Nucleus accumbens (tissue), 56 donors: ENCODE results near the gene DRICH1.
"Not testable (repeated sequence)": the region's sequence is repeated elsewhere in the genome, so short reads cannot be mapped to it uniquely, and the experiment has no call there.

Experiments
- DNase-seq, 56 donors: peaks; one replicate each; lab custom pipeline; 2025; lab: John Stamatoyannopoulos, UW

DRICH1 gene

DNA sequence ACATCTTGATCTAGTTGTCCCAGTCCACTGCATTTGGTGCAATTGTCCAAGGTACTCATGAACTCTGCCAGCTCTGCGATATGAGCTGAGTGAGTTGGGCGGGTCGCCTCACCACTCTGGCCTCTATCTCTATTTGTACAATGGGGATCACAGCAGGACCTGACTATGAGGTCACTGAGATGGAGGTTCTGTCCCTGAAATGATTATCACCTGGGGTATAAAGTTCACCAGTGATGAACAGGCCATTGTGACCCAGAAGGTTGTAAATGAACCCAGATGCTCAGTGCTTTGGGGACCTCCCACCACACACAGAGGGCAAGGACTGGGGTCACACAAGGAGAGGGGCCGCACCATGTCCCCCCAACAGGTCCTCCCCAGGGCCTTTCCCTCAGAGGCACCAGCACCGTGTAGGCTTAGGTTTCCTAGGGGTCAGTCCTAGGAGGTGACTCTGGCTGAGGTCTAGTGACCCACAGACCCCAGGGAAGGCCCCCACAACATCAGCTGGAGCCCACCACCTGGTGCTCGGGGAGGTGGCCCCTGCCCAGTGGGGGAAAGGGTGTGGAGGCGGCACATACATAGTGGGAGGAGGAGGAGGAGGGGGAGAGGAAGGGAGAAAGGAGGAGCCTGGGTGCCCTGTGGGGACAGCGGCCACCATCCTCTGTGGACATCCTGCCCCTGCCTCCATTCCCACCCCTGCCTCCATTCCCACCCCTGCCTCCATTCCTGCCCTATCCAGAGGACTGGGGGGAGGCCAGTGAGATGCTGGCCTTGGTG, 27.0 kb downstream of the DRICH1 start:
- no peak for DNase-seq

DNA sequence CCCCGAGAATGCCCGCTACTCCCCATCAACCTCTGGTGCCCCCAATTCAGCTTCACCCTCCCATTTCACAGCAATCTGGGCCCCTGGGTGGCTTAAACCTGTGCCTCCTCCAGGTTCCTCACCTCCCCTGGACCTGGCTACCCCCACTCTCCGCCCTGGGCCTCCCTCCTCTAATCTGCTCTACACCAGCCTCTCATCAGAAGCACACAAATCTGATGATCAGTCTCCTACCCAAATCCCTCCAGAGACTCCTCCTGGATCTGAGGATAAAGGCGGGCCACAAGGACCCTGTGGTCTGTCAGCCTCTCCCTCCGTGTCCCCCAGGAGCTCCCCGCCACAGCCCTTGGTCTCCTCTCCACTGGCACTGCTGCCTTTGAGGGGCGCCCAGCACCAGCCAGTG, 28.9 kb downstream of the DRICH1 start:
- no peak for DNase-seq

DNA sequence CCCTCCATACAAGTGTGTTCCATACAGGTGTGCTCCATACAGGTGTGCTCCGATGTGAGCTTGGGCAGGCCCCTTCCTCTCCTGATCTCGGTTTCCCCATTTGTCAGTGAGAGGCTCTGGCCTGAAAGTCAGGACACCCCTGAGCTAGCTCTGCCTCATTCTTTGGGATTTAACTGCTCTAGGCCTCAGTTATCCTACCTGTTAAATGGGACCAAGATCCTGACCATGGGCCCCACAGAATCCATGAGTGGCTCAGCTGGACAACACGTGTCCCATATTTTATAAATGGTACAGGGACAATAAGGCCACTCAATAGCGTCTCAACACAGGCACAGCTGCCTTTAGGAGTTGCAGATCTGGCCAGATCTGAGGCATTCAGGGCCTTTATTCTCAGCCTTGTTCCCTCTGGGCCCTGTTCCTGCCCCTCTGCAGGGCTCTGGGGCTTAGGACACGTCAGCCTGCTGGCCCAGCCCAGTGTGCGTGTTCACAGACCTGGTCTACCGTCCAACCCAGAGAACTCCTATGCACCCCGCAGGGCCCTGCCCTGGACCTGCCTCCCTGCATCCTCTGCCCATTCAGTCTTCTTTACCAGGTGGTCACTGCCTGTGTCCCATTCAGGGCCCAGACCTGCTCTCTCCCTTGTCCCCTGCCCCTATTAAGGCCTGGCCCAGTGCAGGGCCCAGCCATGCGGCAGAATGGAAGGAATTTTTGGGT, 33.2 kb downstream of the DRICH1 start:
- no peak for DNase-seq

DNA sequence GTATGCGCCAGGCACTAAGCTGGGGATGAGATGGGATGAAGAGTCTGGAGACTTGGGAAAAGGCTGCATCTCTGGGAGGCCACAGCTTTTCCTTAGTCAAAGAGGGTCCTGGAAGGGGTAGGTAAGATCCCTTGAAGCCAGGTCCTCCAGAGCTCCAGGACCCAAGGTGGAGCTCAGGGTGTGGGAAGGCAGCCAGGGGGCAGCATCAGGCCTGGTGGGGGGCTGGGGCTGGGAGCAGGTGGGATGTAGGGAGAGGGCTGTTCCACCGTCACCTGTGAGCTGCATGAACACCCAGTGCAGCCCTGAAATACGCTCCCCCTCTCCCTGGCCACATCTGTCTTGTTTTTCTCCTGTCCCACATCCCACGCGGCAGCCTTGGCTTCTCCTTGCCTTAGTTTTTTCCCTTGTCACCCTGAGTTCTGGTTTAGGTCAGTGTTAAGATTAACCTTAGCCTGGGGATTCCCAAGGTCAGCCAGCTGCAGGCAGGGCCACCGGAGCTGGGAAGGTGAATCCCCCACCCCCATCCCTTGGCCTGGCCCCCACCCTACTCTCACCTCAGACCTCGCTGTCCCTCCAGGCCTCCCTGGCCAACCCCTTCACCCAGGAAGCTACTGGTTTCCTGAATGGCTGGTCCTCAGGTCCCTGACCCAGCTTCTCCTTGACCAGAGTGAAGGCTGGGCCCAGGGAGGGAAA, 34.4 kb downstream of the DRICH1 start:
- not testable (repeated sequence) for DNase-seq

DNA sequence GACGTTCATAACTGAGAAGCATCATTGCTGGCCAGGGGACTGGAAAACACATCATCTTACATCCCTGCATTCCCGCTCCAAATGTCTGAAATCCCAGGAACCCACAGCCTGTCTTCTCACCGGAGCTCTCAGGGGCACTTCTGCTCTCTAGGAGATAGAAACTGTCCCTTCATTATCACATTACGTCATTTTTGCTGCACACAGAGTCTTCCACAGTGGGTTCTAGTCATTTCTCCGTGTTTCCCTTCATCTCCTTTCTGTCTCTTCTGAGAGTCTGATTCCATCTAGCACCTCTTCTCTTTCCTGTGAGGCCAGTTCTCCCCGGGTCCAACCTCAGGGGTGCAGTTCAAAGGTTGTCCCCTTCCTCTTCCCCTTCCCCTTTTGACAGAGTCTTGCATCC, 36.2 kb downstream of the DRICH1 start:
- DNase-seq: not testable (repeated sequence)

DNA sequence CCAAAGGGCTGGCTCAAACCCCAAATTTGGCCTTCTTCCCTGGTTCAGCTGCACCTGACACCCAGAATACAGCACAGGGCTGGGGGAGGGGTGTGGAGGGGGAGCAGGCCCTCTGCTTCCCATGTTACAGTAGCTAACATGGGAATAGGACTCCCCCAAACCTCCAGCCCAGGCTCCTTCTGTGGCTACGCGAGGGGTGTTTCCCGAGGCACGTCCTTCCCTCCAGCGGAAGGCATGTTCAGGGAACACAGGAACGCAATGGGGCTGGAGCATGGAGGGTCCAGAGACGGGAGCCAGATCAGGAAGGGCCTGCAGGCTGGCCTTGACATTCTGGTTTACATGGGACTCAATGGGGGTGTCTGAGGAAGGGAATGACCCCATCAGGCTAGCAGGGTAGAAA, 40.3 kb downstream of the DRICH1 start:
- no peak for DNase-seq

DNA sequence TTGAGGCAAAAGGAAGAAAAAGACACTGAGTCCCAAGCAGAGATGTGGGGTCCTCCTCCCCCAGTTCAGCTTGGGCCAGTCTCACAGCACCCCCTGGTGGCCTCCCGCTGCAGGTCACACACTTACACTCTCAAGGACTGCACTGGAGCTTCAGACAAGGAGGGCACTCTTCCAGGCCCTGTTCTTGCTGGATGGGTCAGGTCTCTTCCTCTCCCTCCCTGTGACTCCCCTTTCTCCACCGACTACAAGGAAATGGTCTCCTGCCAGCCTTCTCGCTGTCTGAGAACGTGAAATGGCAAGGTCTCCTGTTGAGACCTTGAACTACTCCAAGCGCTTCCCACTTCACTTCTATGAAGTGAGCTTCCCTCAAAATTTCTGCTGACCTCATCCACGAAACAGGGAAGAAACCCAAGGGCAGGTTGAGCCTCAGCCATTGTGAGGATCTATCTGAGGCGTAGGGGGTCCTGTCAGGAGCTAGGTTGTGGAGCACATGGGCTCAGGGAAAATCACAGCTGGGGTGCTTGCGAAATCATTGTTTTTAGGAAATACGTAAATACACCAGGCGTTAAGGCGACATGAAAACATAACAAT, 40.8 kb downstream of the DRICH1 start:
- DNase-seq: peak in 44 of 56 donors; percentile 4 to 79 (median 28)

DNA sequence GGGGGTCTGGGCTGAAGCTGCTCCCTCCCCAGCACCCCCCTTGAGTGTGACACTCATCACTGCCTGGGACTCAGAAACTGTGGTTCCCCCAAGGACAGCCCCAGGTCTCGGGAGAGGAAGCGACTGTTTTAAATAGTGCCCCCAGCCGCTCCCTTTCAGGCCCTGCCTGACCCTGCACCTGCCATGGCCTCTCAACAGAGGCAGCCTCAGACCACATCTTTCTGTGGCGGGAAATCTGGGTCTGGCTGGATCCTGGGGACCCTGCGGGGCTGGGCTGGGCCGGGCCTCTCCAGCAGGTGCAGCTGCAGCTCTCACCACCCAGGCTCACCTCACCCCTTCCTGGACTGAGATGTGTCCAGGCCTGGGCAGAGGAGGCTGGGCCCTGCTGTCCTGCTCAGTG, 48.3 kb downstream of the DRICH1 start:
- DNase-seq: no peak

DNA sequence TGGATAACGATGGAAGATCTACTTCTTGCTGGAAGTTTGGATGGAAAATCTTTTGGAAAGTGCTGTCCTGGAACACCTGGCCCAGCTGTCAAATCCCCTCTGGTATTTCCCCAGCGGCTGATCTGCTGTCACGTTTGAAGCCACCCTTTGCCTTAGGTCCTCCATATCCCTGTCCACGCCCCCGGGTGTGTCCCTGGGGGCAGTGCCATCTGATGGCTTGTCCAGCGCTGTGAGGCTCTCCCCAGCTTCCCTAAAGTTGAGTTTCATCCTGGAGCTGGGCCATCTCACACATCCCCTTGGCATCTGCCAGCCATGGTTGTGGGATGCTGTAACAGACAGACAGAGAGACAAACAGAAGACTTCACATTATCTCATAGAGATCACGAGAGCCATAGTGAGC, 49.0 kb downstream of the DRICH1 start:
- DNase-seq: no peak

DNA sequence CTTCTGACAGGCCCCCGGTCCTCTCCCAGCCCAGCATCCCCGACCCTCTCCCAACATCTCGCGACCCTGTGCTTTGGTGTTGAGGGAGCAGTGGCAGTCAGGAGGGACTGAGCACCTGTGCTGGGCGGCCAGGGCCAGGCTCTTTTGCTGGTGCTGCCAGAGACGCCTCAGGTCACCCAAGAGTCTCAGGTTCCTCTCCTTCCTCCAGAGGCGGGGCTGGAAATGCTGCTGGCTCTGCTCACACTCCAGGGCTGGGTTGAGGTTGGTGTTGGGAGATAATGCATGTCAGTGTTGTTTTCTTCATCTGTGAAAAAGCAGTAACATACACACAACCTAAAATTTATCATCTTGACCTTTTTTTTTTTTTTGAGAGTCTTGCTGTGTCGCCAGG, 50.9 kb downstream of the DRICH1 start:
- no peak for DNase-seq

DNA sequence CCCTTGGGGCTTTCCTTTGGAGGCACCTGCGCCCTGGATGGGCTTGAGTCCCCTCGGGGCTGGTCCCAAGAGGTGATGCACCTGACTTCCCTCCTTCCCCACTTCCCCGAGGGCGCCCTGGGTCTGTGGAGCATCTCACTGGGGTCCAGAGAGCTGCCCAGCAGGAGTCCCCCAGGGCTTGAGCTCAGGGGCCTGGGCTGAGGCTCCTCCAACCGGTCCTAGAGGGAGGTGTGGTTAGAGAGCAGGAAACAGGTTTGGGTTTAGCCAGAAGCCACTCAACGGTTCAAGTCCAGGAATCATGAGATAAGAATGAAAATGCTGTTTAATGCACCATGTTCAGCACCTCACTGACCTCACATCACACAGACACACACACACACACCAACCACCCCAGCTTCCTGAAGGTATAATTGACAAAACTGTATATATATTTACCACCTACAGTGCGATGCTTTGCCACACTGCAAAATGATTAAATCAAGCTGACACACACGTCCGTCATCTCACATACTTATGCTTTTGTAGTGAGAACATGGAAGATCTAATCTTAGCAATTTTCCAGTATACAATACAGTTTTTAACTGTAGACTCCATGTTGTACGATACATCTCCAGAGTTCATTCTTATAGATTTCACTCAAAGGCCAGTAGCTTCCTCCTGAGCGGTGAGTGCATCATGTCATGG, 51.4 kb downstream of the DRICH1 start:
- DNase-seq: no peak

DNA sequence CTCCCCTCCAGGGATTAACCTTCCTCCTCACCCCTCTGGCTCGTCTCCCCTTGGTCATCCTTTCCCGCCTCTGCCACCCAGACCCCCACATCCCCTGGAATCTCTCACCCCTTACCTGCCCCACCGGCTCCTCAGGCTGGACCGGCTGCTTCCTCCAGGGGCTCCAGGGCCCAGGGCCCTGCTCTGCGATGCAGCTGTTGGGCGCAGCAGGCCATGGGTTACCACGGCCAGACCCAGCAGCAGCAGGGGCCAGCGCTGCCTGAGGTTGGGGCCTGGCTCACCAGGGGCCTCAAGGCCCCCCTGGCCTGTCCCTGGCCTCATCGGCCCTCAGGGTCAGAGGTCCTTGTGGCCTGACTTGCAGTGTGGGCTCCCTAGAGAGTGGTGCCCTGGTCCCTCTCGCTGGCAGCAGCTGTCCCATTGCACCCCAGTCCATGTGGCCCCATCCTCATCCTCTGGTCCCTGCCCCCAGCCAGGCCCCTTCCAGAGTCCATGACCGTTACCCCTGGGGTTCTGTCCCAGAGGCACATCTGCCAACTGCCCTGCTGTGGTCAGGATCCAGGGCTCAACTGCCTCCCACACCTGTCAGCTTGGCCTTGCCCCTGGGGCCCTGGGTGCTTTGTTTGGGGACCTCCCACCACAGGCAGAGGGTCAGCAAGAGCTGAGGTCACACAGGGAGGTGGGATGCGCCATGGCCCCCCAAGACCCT, 52.1 kb downstream of the DRICH1 start, which contains the start of gene IGLL1:
TSS of gene IGLL1 (minus strand) at position 421 of the 706 bp plus-strand sequence. CDS start at position 321, 100 bp downstream.
- DNase-seq: no peak

DNA sequence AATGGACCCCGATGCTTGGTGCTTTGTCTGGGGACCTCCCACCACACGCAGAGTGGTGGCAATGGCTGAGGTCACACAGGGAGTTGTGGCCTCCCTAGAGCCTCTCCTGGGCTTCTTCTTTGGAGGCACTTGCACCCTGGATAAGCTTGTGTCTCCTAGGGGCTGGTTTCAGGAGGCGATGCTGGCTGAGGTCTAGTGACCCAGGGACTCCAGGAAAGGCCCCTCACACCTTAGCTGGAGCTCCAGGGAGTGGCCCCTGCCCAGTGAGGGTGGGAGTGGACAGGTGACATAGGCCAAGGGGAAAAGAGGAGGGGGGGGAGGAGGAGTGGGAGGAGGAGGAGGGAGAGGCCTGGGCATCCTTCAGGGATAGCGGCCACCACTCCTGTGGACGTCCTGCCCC, 52.8 kb downstream of the DRICH1 start:
- no peak for DNase-seq

DNA sequence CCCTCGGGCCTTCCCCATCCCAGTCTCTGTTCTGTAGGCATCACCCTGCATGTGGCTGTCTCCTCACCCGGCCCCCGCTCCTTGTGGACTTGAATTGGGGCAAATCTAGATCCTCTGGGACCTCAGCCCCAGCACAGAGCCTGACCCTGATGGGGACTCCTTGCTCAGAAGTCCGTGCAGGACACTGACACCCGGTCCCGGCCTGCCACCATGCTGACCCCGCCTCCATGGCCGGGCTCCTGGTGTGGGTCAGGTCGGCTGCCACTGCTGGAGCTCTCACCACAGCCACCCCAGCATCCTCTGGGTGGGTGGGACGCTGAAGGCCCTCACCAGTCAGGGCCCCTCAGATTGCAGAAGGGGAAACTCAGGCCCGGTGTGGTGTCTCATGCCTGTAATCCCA, 53.8 kb downstream of the DRICH1 start:
- DNase-seq: no peak

DNA sequence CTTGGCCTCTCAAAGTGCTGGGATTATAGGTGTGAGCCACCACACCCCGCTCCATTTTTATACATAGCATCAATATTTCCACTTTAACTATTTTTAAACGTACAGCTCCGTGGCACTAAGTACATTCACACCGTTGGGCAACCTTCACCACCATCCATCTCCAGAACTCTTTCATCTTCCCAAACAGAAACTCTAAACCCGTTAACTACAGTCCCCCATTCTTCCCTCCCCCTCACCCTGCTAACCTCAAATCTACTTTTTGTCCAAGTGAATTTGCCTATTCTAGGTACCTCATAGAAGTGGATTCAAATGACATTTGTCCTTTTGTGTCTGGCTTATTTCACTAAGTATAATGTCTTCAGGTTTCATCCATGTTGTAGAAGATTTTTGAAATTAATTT, 55.4 kb downstream of the DRICH1 start:
- no peak for DNase-seq

DNA sequence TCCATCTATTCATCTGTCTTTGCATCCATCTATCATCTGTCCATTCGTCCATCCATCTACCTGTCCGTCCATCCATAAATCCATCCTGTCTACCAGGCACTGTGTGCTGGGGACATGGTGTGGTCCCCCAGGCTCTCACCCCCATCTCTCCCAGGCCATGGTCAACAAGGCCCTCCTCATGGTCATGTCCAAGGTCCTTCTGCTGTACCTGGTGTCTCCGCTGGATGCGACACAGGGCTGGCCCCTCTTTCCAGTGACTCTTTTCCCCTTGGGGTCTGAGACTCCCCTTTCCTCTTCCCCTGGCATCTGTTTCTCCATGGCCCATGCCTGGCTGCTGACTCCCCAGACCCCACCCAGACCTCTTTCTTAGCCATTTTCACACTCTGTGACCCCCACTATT, 56.5 kb downstream of the DRICH1 start:
- DNase-seq: no peak

DNA sequence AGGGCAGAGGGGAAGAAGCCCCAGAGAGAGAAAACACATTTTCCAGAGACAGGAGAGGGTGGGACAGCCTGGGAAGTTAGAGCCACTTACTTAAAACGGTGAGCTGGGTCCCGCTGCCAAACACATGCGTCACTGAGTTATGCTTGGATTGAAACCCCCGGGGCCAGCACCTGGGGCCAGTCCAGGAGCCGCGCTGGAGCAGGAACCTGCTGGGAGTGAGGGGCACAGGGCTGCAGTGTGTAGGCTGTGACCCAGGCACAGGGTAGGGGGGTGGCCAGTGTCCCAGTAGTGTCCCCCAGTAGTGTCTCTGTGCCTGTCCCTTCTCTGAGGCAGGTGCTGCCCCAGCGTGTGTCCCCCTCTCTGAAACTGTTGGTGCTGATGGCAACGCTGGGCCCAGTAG, 57.2 kb downstream of the DRICH1 start:
- DNase-seq: no peak

DNA sequence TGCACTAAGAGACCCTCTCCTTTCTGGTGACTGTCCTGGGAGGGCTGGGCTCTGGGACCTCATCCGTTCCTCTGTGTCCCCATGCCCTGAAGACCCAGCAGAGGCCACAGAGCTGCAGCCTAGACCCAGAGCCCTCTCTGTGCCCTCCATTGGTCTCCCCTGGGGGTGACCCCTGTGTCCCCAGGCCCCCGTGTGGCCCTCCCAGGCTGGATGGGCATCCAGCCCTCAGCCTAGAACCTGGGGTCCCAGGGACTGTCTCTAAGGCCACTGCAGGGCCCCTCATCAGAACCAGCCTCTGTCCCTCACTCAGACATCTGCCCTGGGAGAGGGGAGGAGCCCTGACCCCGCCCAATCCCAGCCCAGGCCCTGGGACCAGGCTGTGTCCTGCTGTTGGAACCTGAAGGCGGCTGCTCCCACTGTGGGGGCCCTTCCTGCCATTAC, 57.7 kb downstream of the DRICH1 start:
- no peak for DNase-seq

DNA sequence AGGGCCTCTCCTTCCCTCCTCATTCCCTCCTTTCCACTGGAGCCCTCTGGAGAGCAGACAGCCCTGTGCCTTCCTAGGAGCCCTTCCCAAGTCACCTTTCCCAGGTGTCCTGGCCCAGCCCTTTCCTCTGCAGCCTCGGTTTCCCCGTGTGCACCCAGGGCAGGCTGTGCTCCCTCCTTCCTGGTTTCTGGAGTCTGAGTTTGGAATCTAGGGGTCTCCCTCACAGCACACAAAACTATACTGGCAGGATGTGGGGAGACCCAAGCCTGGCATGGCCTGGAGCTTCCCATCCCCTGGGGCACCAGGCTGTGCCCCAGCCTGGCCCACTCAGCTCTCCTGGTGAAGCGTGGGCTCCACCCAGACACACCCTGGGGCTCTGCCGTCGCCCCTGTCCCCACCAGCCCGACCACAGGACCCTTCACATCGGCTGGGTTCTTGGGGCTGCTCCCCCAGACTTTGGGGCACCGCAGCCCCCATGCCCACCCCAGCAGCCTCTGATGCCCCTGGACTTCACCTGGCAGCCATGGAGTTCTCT, 58.4 kb downstream of the DRICH1 start:
- not testable (repeated sequence) for DNase-seq
